ENCODE data around the gene CNKSR3.

The CNKSR3 gene

GRCh38 chr6:154506991-154507898 lies 3.2 kb downstream of the CNKSR3 start:
- TF ChIP-seq POU2F2 (IDR thresholded peaks at IDR 0.05; ENCODE audit: low read depth, low read length) (no peak), POLR2AphosphoS5 (IDR thresholded peaks at IDR 0.05; ENCODE audit: low read depth, low read length) (no peak), PAX5 (IDR thresholded peaks at IDR 0.05; ENCODE audit: insufficient read depth, low read length, severe bottlenecking) (no peak), POLR2A (IDR thresholded peaks at IDR 0.05; ENCODE audit: low read depth, low read length) (no peak), TAF1 (IDR thresholded peaks at IDR 0.05; ENCODE audit: low read depth, low read length) (no peak), SPI1 (IDR thresholded peaks at IDR 0.05; ENCODE audit: low read depth, low read length) (no peak)
- DNase-seq (ENCODE audit: insufficient read length, low spot score) (no peak), FAIRE-seq (no peak)

DNA sequence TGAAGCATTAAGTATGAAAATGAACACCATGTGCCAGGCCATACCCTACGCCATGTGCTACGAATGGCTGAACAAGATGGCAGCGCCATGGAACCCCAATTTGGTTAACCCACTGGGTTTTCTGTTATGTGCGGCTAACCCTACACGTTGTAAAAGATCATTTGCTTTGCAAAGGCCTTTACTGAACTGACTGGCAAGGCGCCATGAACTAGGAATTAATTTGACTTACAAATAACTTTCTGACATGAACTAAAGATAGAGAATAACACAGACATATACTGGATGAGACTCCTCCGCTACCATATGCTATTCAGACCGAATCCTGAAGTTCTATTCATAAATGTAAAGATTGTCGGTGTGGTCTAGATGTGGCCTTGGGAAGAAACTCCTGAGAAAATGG lies 3.9 kb downstream of the CNKSR3 start:
- TF ChIP-seq POLR2AphosphoS5 (IDR thresholded peaks at IDR 0.05; ENCODE audit: low read depth, low read length), result no peak
- TF ChIP-seq POLR2A (IDR thresholded peaks at IDR 0.05; ENCODE audit: low read depth, low read length), result no peak
- TF ChIP-seq POU2F2 (IDR thresholded peaks at IDR 0.05; ENCODE audit: low read depth, low read length), result no peak
- FAIRE-seq (no peak), DNase-seq (ENCODE audit: insufficient read length, low spot score) (no peak)

GRCh38 chr6:154506108-154506507 lies 4.4 kb downstream of the CNKSR3 start:
- FAIRE-seq (no peak), DNase-seq (ENCODE audit: insufficient read length, low spot score) (no peak)
- TF ChIP-seq TAF1 (IDR thresholded peaks at IDR 0.05; ENCODE audit: low read depth, low read length) (no peak), SPI1 (IDR thresholded peaks at IDR 0.05; ENCODE audit: low read depth, low read length) (no peak), POLR2AphosphoS5 (IDR thresholded peaks at IDR 0.05; ENCODE audit: low read depth, low read length) (no peak), PAX5 (IDR thresholded peaks at IDR 0.05; ENCODE audit: insufficient read depth, low read length, severe bottlenecking) (no peak), POU2F2 (IDR thresholded peaks at IDR 0.05; ENCODE audit: low read depth, low read length) (no peak), POLR2A (IDR thresholded peaks at IDR 0.05; ENCODE audit: low read depth, low read length) (no peak)

DNA sequence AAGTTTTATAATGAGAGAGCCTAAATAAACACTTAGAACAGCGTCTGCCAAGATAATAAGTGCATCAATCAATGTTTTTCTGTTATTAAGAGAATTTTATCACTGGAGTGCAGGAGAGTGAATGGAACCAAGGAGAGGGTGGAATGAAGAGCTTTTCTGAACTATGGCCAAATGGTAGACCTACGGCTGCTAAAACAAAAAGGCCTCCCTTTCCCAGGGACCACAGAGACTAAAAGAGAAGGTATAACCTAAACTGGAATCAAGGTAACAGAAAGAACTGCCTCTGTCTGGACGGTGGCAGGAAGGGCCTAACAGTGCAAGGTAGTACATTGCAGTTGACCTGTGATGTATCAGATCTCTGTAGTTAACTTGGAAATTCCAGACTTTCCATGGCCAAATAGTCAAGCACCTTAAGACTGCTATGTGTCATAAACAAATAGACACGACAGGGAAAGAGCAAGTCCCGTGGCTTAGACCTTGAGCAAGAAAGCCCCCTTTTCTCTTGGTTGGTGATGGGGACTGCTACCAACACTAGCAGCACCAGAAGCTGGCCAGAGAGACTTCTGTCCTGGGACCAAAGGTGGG lies 5.5 kb downstream of the CNKSR3 start:
- DNase-seq (ENCODE audit: insufficient read length, low spot score), result no peak
- no peak for FAIRE-seq
- no peak for TF ChIP-seq SPI1 (IDR thresholded peaks at IDR 0.05; ENCODE audit: low read depth, low read length)
- no peak for TF ChIP-seq PAX5 (IDR thresholded peaks at IDR 0.05; ENCODE audit: insufficient read depth, low read length, severe bottlenecking)
- TF ChIP-seq POU2F2 (IDR thresholded peaks at IDR 0.05; ENCODE audit: low read depth, low read length), result no peak
- no peak for TF ChIP-seq POLR2AphosphoS5 (IDR thresholded peaks at IDR 0.05; ENCODE audit: low read depth, low read length)
- no peak for TF ChIP-seq TAF1 (IDR thresholded peaks at IDR 0.05; ENCODE audit: low read depth, low read length)
- TF ChIP-seq POLR2A (IDR thresholded peaks at IDR 0.05; ENCODE audit: low read depth, low read length), result no peak

- FAIRE-seq, result no peak
- no peak for TF ChIP-seq POU2F2 (IDR thresholded peaks at IDR 0.05; ENCODE audit: low read depth, low read length)
- no peak for TF ChIP-seq TAF1 (IDR thresholded peaks at IDR 0.05; ENCODE audit: low read depth, low read length)
- no peak for TF ChIP-seq SPI1 (IDR thresholded peaks at IDR 0.05; ENCODE audit: low read depth, low read length)
- no peak for DNase-seq (ENCODE audit: insufficient read length, low spot score)
Observed at GRCh38 chr6:154504102-154504501, 6.4 kb downstream of the CNKSR3 start.

DNA sequence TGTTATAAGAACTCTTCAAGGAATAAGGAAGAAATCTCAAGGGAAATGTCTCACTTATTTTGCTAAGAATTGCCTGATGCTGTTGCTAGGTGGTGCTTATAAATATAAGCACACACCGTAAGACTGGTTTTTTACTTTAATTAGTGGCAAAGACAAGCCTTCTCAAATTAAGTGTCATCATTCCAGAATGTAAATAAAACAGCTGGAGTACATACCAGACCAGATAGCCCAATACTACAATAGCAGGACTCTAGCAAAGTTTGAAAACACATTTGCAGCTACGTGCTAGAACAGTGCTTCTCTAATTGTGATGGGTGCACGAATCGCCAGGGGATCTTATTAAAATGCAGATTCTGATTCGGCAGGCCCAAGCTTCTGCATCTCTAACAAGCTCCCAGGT lies 6.8 kb downstream of the CNKSR3 start:
- no peak for DNase-seq (ENCODE audit: insufficient read length, low spot score)
- FAIRE-seq, result no peak
- TF ChIP-seq PAX5 (IDR thresholded peaks at IDR 0.05; ENCODE audit: insufficient read depth, low read length, severe bottlenecking) (no peak), POU2F2 (IDR thresholded peaks at IDR 0.05; ENCODE audit: low read depth, low read length) (no peak), POLR2A (IDR thresholded peaks at IDR 0.05; ENCODE audit: low read depth, low read length) (no peak), POLR2AphosphoS5 (IDR thresholded peaks at IDR 0.05; ENCODE audit: low read depth, low read length) (no peak), SPI1 (IDR thresholded peaks at IDR 0.05; ENCODE audit: low read depth, low read length) (no peak), TAF1 (IDR thresholded peaks at IDR 0.05; ENCODE audit: low read depth, low read length) (no peak)

DNA sequence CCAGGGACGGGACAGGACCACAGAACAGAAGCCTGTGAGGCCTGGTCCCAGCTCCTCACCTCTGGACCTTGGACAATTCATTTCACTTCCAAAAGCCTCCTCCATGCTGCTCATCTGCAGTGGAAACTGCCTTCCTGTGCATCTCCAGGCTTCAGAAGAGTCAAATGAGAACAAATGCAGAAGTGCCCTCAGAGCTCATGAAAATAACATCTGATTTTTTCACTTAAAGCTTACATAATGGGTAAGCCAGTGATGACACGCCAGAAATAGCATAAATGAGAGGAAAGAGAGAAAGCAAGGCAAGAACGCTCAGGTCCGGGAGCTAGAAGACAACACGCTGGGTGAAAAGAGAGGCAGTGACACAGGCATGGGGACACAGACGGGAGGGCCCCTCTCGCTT lies 7.9 kb downstream of the CNKSR3 start:
- DNase-seq (ENCODE audit: insufficient read length, low spot score), result no peak
- TF ChIP-seq PAX5 (IDR thresholded peaks at IDR 0.05; ENCODE audit: insufficient read depth, low read length, severe bottlenecking) (no peak), SPI1 (IDR thresholded peaks at IDR 0.05; ENCODE audit: low read depth, low read length) (no peak), POLR2A (IDR thresholded peaks at IDR 0.05; ENCODE audit: low read depth, low read length) (no peak), TAF1 (IDR thresholded peaks at IDR 0.05; ENCODE audit: low read depth, low read length) (no peak), POU2F2 (IDR thresholded peaks at IDR 0.05; ENCODE audit: low read depth, low read length) (no peak), POLR2AphosphoS5 (IDR thresholded peaks at IDR 0.05; ENCODE audit: low read depth, low read length) (no peak)
- FAIRE-seq, result no peak

- FAIRE-seq (no peak), DNase-seq (ENCODE audit: insufficient read length, low spot score) (no peak)
- no peak for TF ChIP-seq PAX5 (IDR thresholded peaks at IDR 0.05; ENCODE audit: insufficient read depth, low read length, severe bottlenecking)
- no peak for TF ChIP-seq SPI1 (IDR thresholded peaks at IDR 0.05; ENCODE audit: low read depth, low read length)
- no peak for TF ChIP-seq POU2F2 (IDR thresholded peaks at IDR 0.05; ENCODE audit: low read depth, low read length)
- TF ChIP-seq POLR2A (IDR thresholded peaks at IDR 0.05; ENCODE audit: low read depth, low read length), result no peak
- no peak for TF ChIP-seq TAF1 (IDR thresholded peaks at IDR 0.05; ENCODE audit: low read depth, low read length)
- TF ChIP-seq POLR2AphosphoS5 (IDR thresholded peaks at IDR 0.05; ENCODE audit: low read depth, low read length), result no peak
Observed at GRCh38 chr6:154501578-154501868, 9.0 kb downstream of the CNKSR3 start.

DNA sequence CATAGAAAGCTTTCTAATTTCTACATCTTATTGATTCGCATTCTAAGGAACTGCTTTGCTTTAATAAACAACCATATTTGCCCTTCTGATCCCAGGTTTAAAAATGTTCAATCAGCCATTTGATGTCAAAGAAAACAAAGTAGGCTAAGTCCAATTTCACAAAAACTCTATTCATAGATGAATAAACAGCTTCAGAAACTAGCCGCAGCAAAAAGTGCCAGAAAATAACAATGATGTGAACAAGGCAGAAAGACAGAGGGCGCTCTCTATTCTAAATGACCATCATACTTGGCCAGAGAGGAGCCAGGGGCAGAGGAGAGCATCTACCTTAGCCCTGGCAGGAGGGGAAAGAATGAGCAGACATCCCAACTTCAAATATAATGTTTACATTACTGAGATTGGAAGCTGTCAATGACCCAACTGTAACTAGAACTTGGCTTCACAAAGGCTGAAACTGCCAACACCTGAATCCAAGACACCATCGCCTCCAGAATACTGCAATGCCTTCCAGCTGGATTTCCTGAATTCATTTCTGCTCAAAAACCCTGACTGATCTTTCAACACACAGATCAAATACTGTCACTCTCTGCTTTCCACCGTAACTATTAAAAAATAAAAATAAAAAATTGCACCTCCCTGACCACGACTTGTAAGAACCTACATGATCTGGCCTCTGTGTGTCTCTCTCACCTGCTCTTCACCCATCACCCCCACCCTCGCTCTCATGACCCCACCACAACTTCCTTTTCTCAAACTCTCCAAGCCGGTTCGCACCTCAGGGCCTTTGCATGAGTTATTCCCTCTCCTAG lies 9.5 kb downstream of the CNKSR3 start:
- FAIRE-seq (no peak), DNase-seq (ENCODE audit: insufficient read length, low spot score) (no peak)
- TF ChIP-seq SPI1 (IDR thresholded peaks at IDR 0.05; ENCODE audit: low read depth, low read length), result no peak

Measured in GM12891 (cell line).